ENCODE data around the gene CORO1C. TPM values are rescaled to one million over a fixed set of nuclear protein-coding genes. Genes with fewer than 3 reads are reported as not detected.

CORO1C gene
- polyA plus RNA-seq, 1 experiment, result 596 TPM

DNA sequence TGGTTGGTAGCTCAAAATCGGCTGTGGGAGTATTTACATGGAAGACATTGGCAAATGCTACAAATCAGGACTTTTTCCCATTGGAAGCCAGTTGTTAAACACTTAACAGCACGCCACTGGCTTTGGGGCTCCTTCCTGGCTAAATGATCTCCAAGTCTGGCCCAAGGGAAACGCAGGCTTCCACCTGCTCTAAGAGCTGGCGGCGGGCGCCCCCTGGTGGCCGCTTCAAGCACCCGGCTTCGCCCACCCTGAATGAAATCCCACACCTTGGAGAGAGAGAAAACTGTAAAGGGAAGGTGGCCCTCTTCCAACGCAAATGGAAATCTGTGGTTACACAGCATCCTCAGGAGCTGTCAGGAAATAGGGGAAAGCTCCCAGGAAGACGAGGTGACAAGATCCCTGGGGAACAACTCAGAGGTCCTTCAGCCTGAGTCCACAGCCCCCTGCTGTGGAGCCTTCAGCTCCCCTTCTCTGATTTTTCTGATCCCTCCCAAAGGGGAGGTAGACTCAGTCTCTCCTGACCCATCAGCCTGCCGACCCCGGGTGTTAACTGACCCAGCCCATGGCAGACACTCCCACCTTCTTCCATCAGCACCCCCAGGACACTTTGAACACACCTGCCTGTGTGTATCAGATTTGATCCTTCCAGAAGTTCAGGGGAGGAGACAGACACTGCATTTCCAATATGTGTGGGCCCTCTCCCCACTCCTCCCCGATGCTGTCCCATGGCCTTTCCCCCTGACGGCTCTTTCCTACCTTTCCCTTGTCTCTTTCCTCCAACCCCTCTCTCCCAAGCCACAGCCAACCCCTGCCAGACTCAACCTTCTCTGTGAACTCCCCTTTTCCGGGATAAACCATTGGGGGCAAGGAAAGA, 113.0 kb downstream of the CORO1C start:
- DNase-seq (ENCODE audit: low read depth, low spot score), result peak; percentile 72
- Histone ChIP-seq H3K9me3 (ENCODE audit: control insufficient read depth, insufficient read depth, low read length) (peaks cover 7% of the 10 kb centered on the region), H3K4me3 (ENCODE audit: low read depth, low read length) (no peak overlapping the region), H3K27me3 (ENCODE audit: control insufficient read depth, insufficient read depth, low read length) (no peaks in the 10 kb centered on the region), H3K27ac (ENCODE audit: low read depth, low read length) (no peak overlapping the region)
- POLR2A ChIA-PET, result interaction anchor here (0.6 kb wide), 1 partner anchor 233 kb away, joined by 3 read pairs; no protein-coding TSS in a partner anchor
- CTCF ChIA-PET, result interaction anchor here (0.6 to 11.2 kb wide), 60 partner anchors 11 to 537 kb away, joined by 3 to 508 read pairs (median 4); partner anchors contain the start of genes ISCU, SART3, SELPLG and TMEM119
- TF ChIP-seq, protein P1, sequence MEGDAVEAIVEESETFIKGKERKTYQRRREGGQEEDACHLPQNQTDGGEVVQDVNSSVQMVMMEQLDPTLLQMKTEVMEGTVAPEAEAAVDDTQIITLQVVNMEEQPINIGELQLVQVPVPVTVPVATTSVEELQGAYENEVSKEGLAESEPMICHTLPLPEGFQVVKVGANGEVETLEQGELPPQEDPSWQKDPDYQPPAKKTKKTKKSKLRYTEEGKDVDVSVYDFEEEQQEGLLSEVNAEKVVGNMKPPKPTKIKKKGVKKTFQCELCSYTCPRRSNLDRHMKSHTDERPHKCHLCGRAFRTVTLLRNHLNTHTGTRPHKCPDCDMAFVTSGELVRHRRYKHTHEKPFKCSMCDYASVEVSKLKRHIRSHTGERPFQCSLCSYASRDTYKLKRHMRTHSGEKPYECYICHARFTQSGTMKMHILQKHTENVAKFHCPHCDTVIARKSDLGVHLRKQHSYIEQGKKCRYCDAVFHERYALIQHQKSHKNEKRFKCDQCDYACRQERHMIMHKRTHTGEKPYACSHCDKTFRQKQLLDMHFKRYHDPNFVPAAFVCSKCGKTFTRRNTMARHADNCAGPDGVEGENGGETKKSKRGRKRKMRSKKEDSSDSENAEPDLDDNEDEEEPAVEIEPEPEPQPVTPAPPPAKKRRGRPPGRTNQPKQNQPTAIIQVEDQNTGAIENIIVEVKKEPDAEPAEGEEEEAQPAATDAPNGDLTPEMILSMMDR (IDR thresholded peaks at IDR 0.05; ENCODE audit: low read depth, low read length), result peak; percentile 94

GRCh38 chr12:108616941-108617858, 114.1 kb downstream of the CORO1C start:
- POLR2A ChIA-PET, result no interaction called here
- no peak overlapping the region for H3K4me3 ChIP-seq (ENCODE audit: low read depth, low read length)
- no peak overlapping the region for H3K27ac ChIP-seq (ENCODE audit: low read depth, low read length)
- TF ChIP-seq, protein P1 (IDR thresholded peaks at IDR 0.05; ENCODE audit: low read depth, low read length), result no peak
- CTCF ChIA-PET, result interaction anchor here (0.6 to 11.2 kb wide), 57 partner anchors 9 to 538 kb away, joined by 3 to 508 read pairs (median 5); partner anchors contain the start of genes ISCU, SART3 and SELPLG
- DNase-seq (ENCODE audit: low read depth, low spot score), result no peak
- H3K9me3 ChIP-seq (ENCODE audit: control insufficient read depth, insufficient read depth, low read length), result peaks cover 7% of the 10 kb centered on the region
- H3K27me3 ChIP-seq (ENCODE audit: control insufficient read depth, insufficient read depth, low read length), result no peaks in the 10 kb centered on the region

- Histone ChIP-seq H3K27me3 (ENCODE audit: control insufficient read depth, insufficient read depth, low read length) (no peaks in the 10 kb centered on the region), H3K4me3 (ENCODE audit: low read depth, low read length) (no peak overlapping the region), H3K9me3 (ENCODE audit: control insufficient read depth, insufficient read depth, low read length) (peaks cover 7% of the 10 kb centered on the region), H3K27ac (ENCODE audit: low read depth, low read length) (no peak overlapping the region)
- DNase-seq (ENCODE audit: low read depth, low spot score), result no peak
- ChIA-PET CTCF (interaction anchor here (1.1 to 11.2 kb wide), 4 partner anchors 9 to 50 kb away, joined by 3 to 508 read pairs (median 40); partner anchors contain the start of genes ISCU and SART3), POLR2A (interaction anchor here (0.6 to 1.5 kb wide), 2 partner anchors 55 to 188 kb away, joined by 3 read pairs; partner anchors contain the start of gene SART3)
- TF ChIP-seq, protein P1 (IDR thresholded peaks at IDR 0.05; ENCODE audit: low read depth, low read length), result no peak
Measured at GRCh38 chr12:108616359-108616758, 115.0 kb downstream of the CORO1C start.

DNA sequence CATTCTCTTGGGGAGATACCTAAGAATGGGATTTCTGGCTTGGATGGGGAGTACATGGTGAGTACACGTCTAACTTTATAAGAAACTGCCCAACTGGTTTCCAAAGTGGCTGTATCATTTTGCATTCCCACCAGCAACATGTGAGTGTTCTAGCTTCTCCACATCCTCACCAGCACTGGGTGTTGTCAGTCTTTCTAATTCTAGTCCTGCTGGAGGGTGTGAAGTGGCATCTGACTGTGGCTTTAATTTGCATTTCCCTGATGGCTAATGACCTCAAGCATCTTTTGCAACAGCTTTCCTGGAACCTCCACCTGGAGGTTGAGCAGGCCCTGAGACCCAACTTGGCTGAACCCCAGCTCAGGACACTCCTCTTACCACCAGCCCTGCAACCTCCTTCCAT, 115.4 kb downstream of the CORO1C start:
- Histone ChIP-seq H3K4me3 (ENCODE audit: low read depth, low read length) (no peak overlapping the region), H3K27ac (ENCODE audit: low read depth, low read length) (no peak overlapping the region), H3K27me3 (ENCODE audit: control insufficient read depth, insufficient read depth, low read length) (no peaks in the 10 kb centered on the region), H3K9me3 (ENCODE audit: control insufficient read depth, insufficient read depth, low read length) (peaks cover 7% of the 10 kb centered on the region)
- ChIA-PET POLR2A (interaction anchor here (0.6 to 1.5 kb wide), 3 partner anchors 16 to 189 kb away, joined by 3 read pairs; partner anchors contain the start of gene SART3), CTCF (interaction anchor here (0.7 to 11.2 kb wide), 3 partner anchors 31 to 187 kb away, joined by 4 to 508 read pairs (median 4); partner anchors contain the start of genes ISCU and SART3)
- TF ChIP-seq, protein P1 (IDR thresholded peaks at IDR 0.05; ENCODE audit: low read depth, low read length), result no peak
- no peak for DNase-seq (ENCODE audit: low read depth, low spot score)

Data from AG04450 (cell line).